Measurements from ENCODE around the gene MYO9A.
"Not testable (repeated sequence)": the region's sequence is repeated elsewhere in the genome, so short reads cannot be mapped to it uniquely, and the experiment has no call there.

MYO9A gene

GRCh38 chr15:72037321-72037720 is 80.6 kb downstream of the MYO9A start:
- no peak for DNase-seq (ENCODE audit: low read depth in 2 of 2)

GRCh38 chr15:72034859-72035650 is 82.9 kb downstream of the MYO9A start:
- no peak for DNase-seq (ENCODE audit: low read depth in 2 of 2)

- no peak for DNase-seq (ENCODE audit: low read depth in 2 of 2)
Measured at GRCh38 chr15:72034351-72034750, 83.6 kb downstream of the MYO9A start.

- no peak for DNase-seq (ENCODE audit: low read depth in 2 of 2)
Measured at GRCh38 chr15:72033711-72034110, 84.2 kb downstream of the MYO9A start.

- DNase-seq (ENCODE audit: low read depth in 2 of 2), result no peak
Measured at GRCh38 chr15:72033285-72033684, 84.7 kb downstream of the MYO9A start.

GRCh38 chr15:72021604-72022003 is 96.3 kb downstream of the MYO9A start:
- no peak for DNase-seq (ENCODE audit: low read depth in 2 of 2)

GRCh38 chr15:72020799-72021198 is 97.2 kb downstream of the MYO9A start:
- no peak for DNase-seq (ENCODE audit: low read depth in 2 of 2)

GRCh38 chr15:72014555-72014954 is 103.4 kb downstream of the MYO9A start:
- DNase-seq (ENCODE audit: low read depth in 2 of 2), result not testable (repeated sequence)

- no peak for DNase-seq (ENCODE audit: low read depth in 2 of 2)
Measured at GRCh38 chr15:72013703-72014102, 104.2 kb downstream of the MYO9A start.

- no peak for DNase-seq (ENCODE audit: low read depth in 2 of 2)
Measured at GRCh38 chr15:72011302-72011942, 106.5 kb downstream of the MYO9A start.

- no peak for DNase-seq (ENCODE audit: low read depth in 2 of 2)
Measured at GRCh38 chr15:72009222-72009621, 108.7 kb downstream of the MYO9A start.

GRCh38 chr15:72006382-72006781 is 111.6 kb downstream of the MYO9A start:
- DNase-seq (ENCODE audit: low read depth in 2 of 2), result no peak

GRCh38 chr15:72005483-72005882 is 112.5 kb downstream of the MYO9A start:
- DNase-seq (ENCODE audit: low read depth in 2 of 2), result no peak

GRCh38 chr15:71999807-72000206 is 118.1 kb downstream of the MYO9A start:
- DNase-seq (ENCODE audit: low read depth in 2 of 2), result no peak

- not testable (repeated sequence) for DNase-seq (ENCODE audit: low read depth in 2 of 2)
Measured at GRCh38 chr15:71998717-71999116, 119.2 kb downstream of the MYO9A start.

- DNase-seq (ENCODE audit: low read depth in 2 of 2), result no peak
Measured at GRCh38 chr15:71997691-71998090, 120.3 kb downstream of the MYO9A start.

- no peak for DNase-seq (ENCODE audit: low read depth in 2 of 2)
Measured at GRCh38 chr15:71975816-71976150, 142.2 kb downstream of the MYO9A start.

GRCh38 chr15:71974211-71974610 is 143.7 kb downstream of the MYO9A start:
- DNase-seq (ENCODE audit: low read depth in 2 of 2), result no peak

- no peak for DNase-seq (ENCODE audit: low read depth in 2 of 2)
Measured at GRCh38 chr15:71973366-71973765, 144.6 kb downstream of the MYO9A start.

GRCh38 chr15:71971905-71972304 is 146.0 kb downstream of the MYO9A start:
- no peak for DNase-seq (ENCODE audit: low read depth in 2 of 2)

GRCh38 chr15:71970435-71970834 is 147.5 kb downstream of the MYO9A start:
- no peak for DNase-seq (ENCODE audit: low read depth in 2 of 2)

- no peak for DNase-seq (ENCODE audit: low read depth in 2 of 2)
Measured at GRCh38 chr15:71962537-71962936, 155.4 kb downstream of the MYO9A start.

- DNase-seq (ENCODE audit: low read depth in 2 of 2), result no peak
Measured at GRCh38 chr15:71957026-71957425, 160.9 kb downstream of the MYO9A start.

GRCh38 chr15:71951134-71951533 is 166.8 kb downstream of the MYO9A start:
- no peak for DNase-seq (ENCODE audit: low read depth in 2 of 2)
